Stimulated activated naive B cell treated with anti-CD40 and anti-IgM and Interleukin-4, amounts not matched to agents 10 μg/mL and 1 μg/mL and 100 μg/mL, for 72 hours (primary cell): ENCODE results near the gene MAGOH.

Experiments used
- ATAC-seq, 2 donors: fragments of 150-1000 bp; cut with Tn5 transposase; replicated peaks; 2 replicates each; pipeline ENCODE4 v1.10.0; 2021; ENCODE audit warnings: moderate library complexity in 1 of 2
- DNase-seq: peaks from one replicate; pipeline ENCODE4 v3.0.0; 2021
- H3K27ac Mint-ChIP-seq: one replicate; pipeline ENCODE4 v1.8.0; 2022; ENCODE audit warnings: mild to moderate bottlenecking, mixed read lengths
- H3K27me3 Mint-ChIP-seq, 2 donors: one replicate each; pipeline ENCODE4 v1.8.0; 2022; ENCODE audit warnings: mixed read lengths in 2 of 2
- H3K36me3 Mint-ChIP-seq, 2 donors: one replicate each; pipeline ENCODE4 v1.8.0; 2022; ENCODE audit warnings: mixed read lengths in 2 of 2, mild to moderate bottlenecking in 1 of 2
- H3K4me1 Mint-ChIP-seq, 2 donors: one replicate each; pipeline ENCODE4 v1.8.0; 2022; ENCODE audit warnings: mixed read lengths in 2 of 2, mild to moderate bottlenecking in 1 of 2
- H3K4me3 Mint-ChIP-seq, 2 donors: one replicate each; pipeline ENCODE4 v1.8.0; 2022; ENCODE audit warnings: mild to moderate bottlenecking in 2 of 2, mixed read lengths in 2 of 2, moderate library complexity in 1 of 2
- H3K9me3 Mint-ChIP-seq, 2 donors: one replicate each; pipeline ENCODE4 v1.8.0; 2022; ENCODE audit warnings: mixed read lengths in 2 of 2, mild to moderate bottlenecking in 1 of 2

The MAGOH gene

DNA sequence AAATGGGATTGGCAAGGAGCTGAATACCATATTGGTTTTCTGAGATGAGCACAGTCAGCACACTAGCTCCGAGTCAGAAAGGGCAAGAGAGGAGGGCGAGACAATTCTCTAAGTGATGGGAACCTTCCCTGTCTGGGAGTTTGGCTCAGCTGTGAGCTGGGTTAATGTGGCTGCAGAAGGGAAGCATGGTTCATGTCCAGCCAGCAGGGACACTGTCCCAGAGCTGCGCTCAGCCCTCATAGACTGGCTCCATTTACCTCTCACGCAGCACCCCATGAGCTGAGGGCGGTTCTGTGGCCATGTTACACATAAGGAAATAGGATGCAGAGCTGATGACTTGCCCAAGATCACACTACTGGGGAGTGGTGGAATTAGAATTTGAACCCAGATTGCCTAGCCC is 57.4 kb downstream of the MAGOH start:
- H3K36me3 Mint-ChIP-seq, result no peaks in the 10 kb centered on the region
- H3K9me3 Mint-ChIP-seq, result no peaks in the 10 kb centered on the region
- H3K27me3 Mint-ChIP-seq, result peaks cover 29 to 38% of the 10 kb centered on the region in 2 donors
- no peak overlapping the region for H3K4me3 Mint-ChIP-seq
- no peaks in the 10 kb centered on the region for H3K4me1 Mint-ChIP-seq
- DNase-seq, result no peak
- no peak for ATAC-seq
- H3K27ac Mint-ChIP-seq, result no peak overlapping the region

DNA sequence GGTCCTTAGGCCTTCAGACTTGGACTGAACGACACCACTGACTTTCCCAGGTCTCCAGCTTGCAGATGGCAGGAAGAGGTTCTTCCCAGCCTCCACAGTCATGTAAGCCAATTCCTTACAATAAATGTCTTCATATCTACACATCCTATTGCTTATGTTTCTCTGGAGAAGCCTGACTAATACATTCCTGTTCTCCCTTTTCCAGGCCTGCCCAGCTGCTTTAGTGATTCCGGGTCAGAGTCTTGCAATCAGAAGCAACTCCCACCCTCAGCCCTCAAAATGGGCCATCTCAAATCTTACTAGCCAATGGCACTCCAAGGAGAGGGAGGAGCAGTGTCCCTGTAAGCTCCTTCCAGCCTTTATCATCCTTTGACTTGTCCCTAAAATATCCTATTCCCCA is 58.1 kb downstream of the MAGOH start:
- H3K4me3 Mint-ChIP-seq, result no peak overlapping the region
- ATAC-seq, result no peak

More for the DNA sequence above, 58.1 kb downstream of the MAGOH start:
- no peak for DNase-seq
- Mint-ChIP-seq H3K36me3 (no peaks in the 10 kb centered on the region), H3K9me3 (no peaks in the 10 kb centered on the region), H3K4me1 (no peaks in the 10 kb centered on the region), H3K27ac (no peak overlapping the region), H3K27me3 (peaks cover 34 to 44% of the 10 kb centered on the region in 2 donors)
